Measurements from ENCODE around the gene LIMA1. TPM values are rescaled to one million over a fixed set of nuclear protein-coding genes. Genes with fewer than 3 reads are reported as not detected.

Gene LIMA1
- polyA plus RNA-seq, 1 donor from 2014 or later = 4.4 TPM

GRCh38 chr12:50215033-50215432 is 68.3 kb downstream of the LIMA1 start:
- no peak overlapping the region for H3K27ac ChIP-seq (ENCODE audit: low read length)
- H3F3A ChIP-seq (ENCODE audit: insufficient read depth, low read length, poor library complexity, severe bottlenecking) = no peaks in the 10 kb centered on the region
- H3K4me2 ChIP-seq (ENCODE audit: low read length) = no peak overlapping the region
- no peak overlapping the region for H2AFZ ChIP-seq (ENCODE audit: low read depth, low read length)
- no peaks in the 10 kb centered on the region for H3K79me2 ChIP-seq (replicated peaks; ENCODE audit: insufficient read depth, low read length)
- no peak overlapping the region for H3K4me3 ChIP-seq (ENCODE audit: low read length)
- H3K9ac ChIP-seq (ENCODE audit: low read length) = no peak overlapping the region
- no peaks in the 10 kb centered on the region for H3K36me3 ChIP-seq (ENCODE audit: insufficient read depth, low read length)
- H3K9me3 ChIP-seq (ENCODE audit: low read length) = no peaks in the 10 kb centered on the region
- no peaks in the 10 kb centered on the region for H4K20me1 ChIP-seq (ENCODE audit: insufficient read depth)
- H3K9me2 ChIP-seq (ENCODE audit: insufficient read depth, low read length) = no peaks in the 10 kb centered on the region
- TF ChIP-seq POLR2AphosphoS5 (IDR thresholded peaks at IDR 0.05) (no peak), EZH2 (IDR thresholded peaks at IDR 0.05; ENCODE audit: borderline replicate concordance, insufficient read depth, low read length, poor library complexity, severe bottlenecking) (no peak), SMC3 (conservative IDR thresholded peaks at IDR 0.05; ENCODE audit: poor library complexity) (no peak), TAF1 (IDR thresholded peaks at IDR 0.05; ENCODE audit: low read depth) (no peak), CTCF (IDR thresholded peaks at IDR 0.05; ENCODE audit: poor library complexity, severe bottlenecking) (no peak), RAD21 (conservative IDR thresholded peaks at IDR 0.05) (no peak)
- H3K27me3 ChIP-seq (ENCODE audit: insufficient read depth, low read depth, low read length) = no peaks in the 10 kb centered on the region

GRCh38 chr12:50214018-50214417 is 69.3 kb downstream of the LIMA1 start:
- Histone ChIP-seq H3K9me2 (ENCODE audit: insufficient read depth, low read length) (no peaks in the 10 kb centered on the region), H3F3A (ENCODE audit: insufficient read depth, low read length, poor library complexity, severe bottlenecking) (no peaks in the 10 kb centered on the region), H4K20me1 (ENCODE audit: insufficient read depth) (no peaks in the 10 kb centered on the region), H3K79me2 (replicated peaks; ENCODE audit: insufficient read depth, low read length) (no peaks in the 10 kb centered on the region), H3K4me3 (ENCODE audit: low read length) (no peak overlapping the region), H2AFZ (ENCODE audit: low read depth, low read length) (no peak overlapping the region), H3K36me3 (ENCODE audit: insufficient read depth, low read length) (no peaks in the 10 kb centered on the region), H3K27ac (ENCODE audit: low read length) (no peak overlapping the region), H3K9me3 (ENCODE audit: low read length) (no peaks in the 10 kb centered on the region), H3K27me3 (ENCODE audit: insufficient read depth, low read depth, low read length) (no peaks in the 10 kb centered on the region), H3K4me2 (ENCODE audit: low read length) (no peak overlapping the region), H3K9ac (ENCODE audit: low read length) (no peak overlapping the region)
- no peak for TF ChIP-seq MXI1 (conservative IDR thresholded peaks at IDR 0.05; ENCODE audit: poor library complexity, severe bottlenecking)
- TF ChIP-seq REST (IDR thresholded peaks at IDR 0.05; ENCODE audit: borderline replicate concordance) = no peak
- no peak for TF ChIP-seq TAF1 (IDR thresholded peaks at IDR 0.05; ENCODE audit: low read depth)
- TF ChIP-seq SMC3 (conservative IDR thresholded peaks at IDR 0.05; ENCODE audit: poor library complexity) = no peak
- no peak for TF ChIP-seq EZH2 (IDR thresholded peaks at IDR 0.05; ENCODE audit: borderline replicate concordance, insufficient read depth, low read length, poor library complexity, severe bottlenecking)
- no peak for TF ChIP-seq CTCF (IDR thresholded peaks at IDR 0.05; ENCODE audit: poor library complexity, severe bottlenecking)
- TF ChIP-seq POLR2AphosphoS5 (IDR thresholded peaks at IDR 0.05) = no peak
- TF ChIP-seq EP300 (conservative IDR thresholded peaks at IDR 0.05; ENCODE audit: poor library complexity, severe bottlenecking) = no peak
- TF ChIP-seq RAD21 (conservative IDR thresholded peaks at IDR 0.05) = no peak

All from neural cell (in vitro differentiated cells).